GM23338 (cell line): ENCODE data around the gene ATP9A. TPM values are rescaled to one million over a fixed set of nuclear protein-coding genes. Genes with fewer than 3 reads are reported as not detected.

Source experiments
- ATAC-seq: fragments of 200-7000 bp; cut with Tn5 transposase; 3 replicates; pipeline ENCODE4 v1.9.1; 2020
- DNase-seq: peaks from one replicate; pipeline ENCODE4 v3.0.0-alpha.2; 2015; ENCODE audit warnings: low spot score
- H2AFZ ChIP-seq: fragments of 200-600 bp; sonication (generic); 2 replicates; pipeline ENCODE4 v1.8.0; 2016; ENCODE audit warnings: antibody characterized with exemption, mild to moderate bottlenecking, moderate library complexity
- H3F3A ChIP-seq: fragments of 200-600 bp; sonication (generic); replicated peaks from 2 replicates; pipeline ENCODE4 v1.8.0; 2017; ENCODE audit warnings: antibody characterized with exemption, mixed run types, low read depth
- H3K27ac ChIP-seq: fragments of 200-600 bp; sonication (generic); 2 replicates; pipeline ENCODE4 v1.6.1; 2016; ENCODE audit warnings: low read depth
- H3K27me3 ChIP-seq: fragments of 200-600 bp; sonication (generic); 2 replicates; pipeline ENCODE4 v1.8.0; 2016; ENCODE audit warnings: mild to moderate bottlenecking, mixed run types, moderate library complexity; ENCODE audit not compliant: insufficient read depth
- H3K36me3 ChIP-seq: fragments of 200-600 bp; sonication (generic); 2 replicates; pipeline ENCODE4 v1.8.0; 2016; ENCODE audit warnings: mild to moderate bottlenecking; ENCODE audit not compliant: insufficient read depth
- H3K4me1 ChIP-seq: fragments of 200-600 bp; sonication (generic); 2 replicates; pipeline ENCODE4 v1.8.0; 2016; ENCODE audit warnings: mild to moderate bottlenecking, moderate library complexity; ENCODE audit not compliant: insufficient read depth
- H3K4me2 ChIP-seq: fragments of 200-600 bp; sonication (generic); 2 replicates; pipeline ENCODE4 v1.7.1; 2017; ENCODE audit warnings: mixed run types
- H3K4me3 ChIP-seq: fragments of 200-600 bp; sonication (generic); 2 replicates; pipeline ENCODE4 v1.6.1; 2016; ENCODE audit warnings: mixed run types
- H3K79me2 ChIP-seq: fragments of 200-600 bp; sonication (generic); replicated peaks from 2 replicates; pipeline ENCODE4 v1.8.0; 2017; ENCODE audit warnings: mild to moderate bottlenecking; ENCODE audit not compliant: insufficient read depth
- H3K9me2 ChIP-seq: fragments of 200-600 bp; sonication (generic); 2 replicates; pipeline ENCODE4 v1.8.0; 2017; ENCODE audit not compliant: insufficient read depth
- H4K20me1 ChIP-seq: fragments of 200-600 bp; sonication (generic); replicated peaks from 2 replicates; pipeline ENCODE4 v1.8.0; 2017; ENCODE audit warnings: mild to moderate bottlenecking; ENCODE audit not compliant: insufficient read depth
- H3K27ac Mint-ChIP-seq: 2 replicates; pipeline ENCODE4 v1.8.0; 2020; ENCODE audit warnings: inconsistent platforms, mild to moderate bottlenecking, moderate library complexity, mixed read lengths
- H3K27me3 Mint-ChIP-seq: 3 replicates; pipeline ENCODE4 v1.8.0; 2022; ENCODE audit warnings: low read depth, mild to moderate bottlenecking, moderate library complexity, mixed read lengths, inconsistent platforms; ENCODE audit not compliant: insufficient read depth, poor library complexity
- H3K36me3 Mint-ChIP-seq: 3 replicates; pipeline ENCODE4 v1.8.0; 2021; ENCODE audit warnings: low read depth, mild to moderate bottlenecking, inconsistent platforms, moderate library complexity, mixed read lengths
- H3K4me1 Mint-ChIP-seq: 3 replicates; pipeline ENCODE4 v1.8.0; 2020; ENCODE audit warnings: mild to moderate bottlenecking, inconsistent platforms, mixed read lengths
- H3K4me3 Mint-ChIP-seq: 3 replicates; pipeline ENCODE4 v1.8.0; 2021; ENCODE audit warnings: moderate library complexity, mild to moderate bottlenecking, inconsistent platforms, mixed read lengths
- H3K9me3 Mint-ChIP-seq: 3 replicates; pipeline ENCODE4 v1.8.0; 2020; ENCODE audit warnings: moderate library complexity, mild to moderate bottlenecking, inconsistent platforms, mixed read lengths
- EZH2 ChIP-seq: fragments of 200-600 bp; sonication (generic); IDR thresholded peaks from one replicate; pipeline ENCODE4 v1.8.0; 2017; ENCODE audit warnings: antibody characterized with exemption, mild to moderate bottlenecking, low read depth; ENCODE audit not compliant: unreplicated experiment
- JUNB ChIP-seq: IDR thresholded peaks from one replicate; pipeline ENCODE4 v1.6.1; 2016; ENCODE audit warnings: antibody characterized with exemption; ENCODE audit not compliant: unreplicated experiment
- NANOG ChIP-seq: IDR thresholded peaks from 2 replicates; pipeline ENCODE4 v1.6.1; 2016; ENCODE audit warnings: antibody characterized with exemption, borderline replicate concordance
- POLR2AphosphoS5 ChIP-seq: IDR thresholded peaks from 2 replicates; pipeline ENCODE4 v1.6.1; 2016; ENCODE audit warnings: antibody characterized with exemption, low read depth
- STAT1 ChIP-seq: IDR thresholded peaks from one replicate; pipeline ENCODE4 v1.6.1; 2016; ENCODE audit warnings: antibody characterized with exemption; ENCODE audit not compliant: unreplicated experiment
- ZNF114 ChIP-seq: fragments of 250-450 bp; sonication (Bioruptor Pico); IDR thresholded peaks from 2 replicates; pipeline ENCODE4 v1.5.0; 2020; ENCODE audit warnings: mild to moderate bottlenecking, moderate library complexity
- ZNF331 ChIP-seq: fragments of 250-450 bp; sonication (Bioruptor Pico); IDR thresholded peaks from 2 replicates; pipeline ENCODE4 v1.5.0; 2020; ENCODE audit warnings: low read depth, mild to moderate bottlenecking, moderate library complexity
- polyA plus RNA-seq: library from polyadenylated mRNA; unstranded; fragments of >200 nt; fragmentation: Nextera tagmentation; extraction: Ambion mirVana; gene quantifications from 2 replicates; pipeline ENCODE4 v1.2.1, GENCODE V29; 2016
- total RNA-seq: library from RNA; depleted of rRNA; stranded (reverse); fragments of >200 nt; shearing (Covaris generic); gene quantifications from 2 replicates; pipeline ENCODE4 v1.2.3, GENCODE V29; 2014
- TF ChIP-seq, protein P1 (sequence below): IDR thresholded peaks from 2 replicates; pipeline ENCODE4 v1.6.1; 2016; ENCODE audit warnings: antibody characterized with exemption
- TF ChIP-seq, protein P2 (sequence below): fragments of 250-450 bp; sonication (Bioruptor Pico); IDR thresholded peaks from 2 replicates; pipeline ENCODE4 v1.5.0; 2020; ENCODE audit warnings: mild to moderate bottlenecking, moderate library complexity

Gene ATP9A
- total and polyA plus RNA-seq, 2 experiments from 2014 or later: 0.94 to 5.9 TPM

DNA sequence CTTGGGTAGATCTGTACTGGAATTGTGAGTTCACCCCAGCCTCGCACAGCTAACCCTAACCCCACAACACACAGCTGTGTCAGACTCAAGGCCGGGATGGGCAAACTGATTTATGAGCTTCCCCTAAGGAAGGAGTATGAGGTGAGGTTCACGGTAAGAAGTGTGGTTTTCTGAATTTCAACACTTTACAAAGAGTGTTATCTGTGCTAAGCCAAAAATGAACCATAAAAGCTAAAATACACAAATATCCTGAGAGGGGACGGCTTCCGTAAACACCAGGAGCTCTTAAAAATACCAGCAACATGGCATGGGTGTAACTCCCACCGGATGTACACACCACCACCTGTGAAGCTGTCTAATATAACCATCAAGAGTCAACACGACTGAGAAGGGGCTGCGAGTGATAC, 101.2 kb downstream of the ATP9A start (continued):
- TF ChIP-seq, protein P1, sequence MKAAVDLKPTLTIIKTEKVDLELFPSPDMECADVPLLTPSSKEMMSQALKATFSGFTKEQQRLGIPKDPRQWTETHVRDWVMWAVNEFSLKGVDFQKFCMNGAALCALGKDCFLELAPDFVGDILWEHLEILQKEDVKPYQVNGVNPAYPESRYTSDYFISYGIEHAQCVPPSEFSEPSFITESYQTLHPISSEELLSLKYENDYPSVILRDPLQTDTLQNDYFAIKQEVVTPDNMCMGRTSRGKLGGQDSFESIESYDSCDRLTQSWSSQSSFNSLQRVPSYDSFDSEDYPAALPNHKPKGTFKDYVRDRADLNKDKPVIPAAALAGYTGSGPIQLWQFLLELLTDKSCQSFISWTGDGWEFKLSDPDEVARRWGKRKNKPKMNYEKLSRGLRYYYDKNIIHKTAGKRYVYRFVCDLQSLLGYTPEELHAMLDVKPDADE: no peak
- TF ChIP-seq EZH2 (no peak), POLR2AphosphoS5 (no peak), ZNF331 (no peak), NANOG (no peak), ZNF114 (no peak), STAT1 (no peak)
- TF ChIP-seq, protein P2, sequence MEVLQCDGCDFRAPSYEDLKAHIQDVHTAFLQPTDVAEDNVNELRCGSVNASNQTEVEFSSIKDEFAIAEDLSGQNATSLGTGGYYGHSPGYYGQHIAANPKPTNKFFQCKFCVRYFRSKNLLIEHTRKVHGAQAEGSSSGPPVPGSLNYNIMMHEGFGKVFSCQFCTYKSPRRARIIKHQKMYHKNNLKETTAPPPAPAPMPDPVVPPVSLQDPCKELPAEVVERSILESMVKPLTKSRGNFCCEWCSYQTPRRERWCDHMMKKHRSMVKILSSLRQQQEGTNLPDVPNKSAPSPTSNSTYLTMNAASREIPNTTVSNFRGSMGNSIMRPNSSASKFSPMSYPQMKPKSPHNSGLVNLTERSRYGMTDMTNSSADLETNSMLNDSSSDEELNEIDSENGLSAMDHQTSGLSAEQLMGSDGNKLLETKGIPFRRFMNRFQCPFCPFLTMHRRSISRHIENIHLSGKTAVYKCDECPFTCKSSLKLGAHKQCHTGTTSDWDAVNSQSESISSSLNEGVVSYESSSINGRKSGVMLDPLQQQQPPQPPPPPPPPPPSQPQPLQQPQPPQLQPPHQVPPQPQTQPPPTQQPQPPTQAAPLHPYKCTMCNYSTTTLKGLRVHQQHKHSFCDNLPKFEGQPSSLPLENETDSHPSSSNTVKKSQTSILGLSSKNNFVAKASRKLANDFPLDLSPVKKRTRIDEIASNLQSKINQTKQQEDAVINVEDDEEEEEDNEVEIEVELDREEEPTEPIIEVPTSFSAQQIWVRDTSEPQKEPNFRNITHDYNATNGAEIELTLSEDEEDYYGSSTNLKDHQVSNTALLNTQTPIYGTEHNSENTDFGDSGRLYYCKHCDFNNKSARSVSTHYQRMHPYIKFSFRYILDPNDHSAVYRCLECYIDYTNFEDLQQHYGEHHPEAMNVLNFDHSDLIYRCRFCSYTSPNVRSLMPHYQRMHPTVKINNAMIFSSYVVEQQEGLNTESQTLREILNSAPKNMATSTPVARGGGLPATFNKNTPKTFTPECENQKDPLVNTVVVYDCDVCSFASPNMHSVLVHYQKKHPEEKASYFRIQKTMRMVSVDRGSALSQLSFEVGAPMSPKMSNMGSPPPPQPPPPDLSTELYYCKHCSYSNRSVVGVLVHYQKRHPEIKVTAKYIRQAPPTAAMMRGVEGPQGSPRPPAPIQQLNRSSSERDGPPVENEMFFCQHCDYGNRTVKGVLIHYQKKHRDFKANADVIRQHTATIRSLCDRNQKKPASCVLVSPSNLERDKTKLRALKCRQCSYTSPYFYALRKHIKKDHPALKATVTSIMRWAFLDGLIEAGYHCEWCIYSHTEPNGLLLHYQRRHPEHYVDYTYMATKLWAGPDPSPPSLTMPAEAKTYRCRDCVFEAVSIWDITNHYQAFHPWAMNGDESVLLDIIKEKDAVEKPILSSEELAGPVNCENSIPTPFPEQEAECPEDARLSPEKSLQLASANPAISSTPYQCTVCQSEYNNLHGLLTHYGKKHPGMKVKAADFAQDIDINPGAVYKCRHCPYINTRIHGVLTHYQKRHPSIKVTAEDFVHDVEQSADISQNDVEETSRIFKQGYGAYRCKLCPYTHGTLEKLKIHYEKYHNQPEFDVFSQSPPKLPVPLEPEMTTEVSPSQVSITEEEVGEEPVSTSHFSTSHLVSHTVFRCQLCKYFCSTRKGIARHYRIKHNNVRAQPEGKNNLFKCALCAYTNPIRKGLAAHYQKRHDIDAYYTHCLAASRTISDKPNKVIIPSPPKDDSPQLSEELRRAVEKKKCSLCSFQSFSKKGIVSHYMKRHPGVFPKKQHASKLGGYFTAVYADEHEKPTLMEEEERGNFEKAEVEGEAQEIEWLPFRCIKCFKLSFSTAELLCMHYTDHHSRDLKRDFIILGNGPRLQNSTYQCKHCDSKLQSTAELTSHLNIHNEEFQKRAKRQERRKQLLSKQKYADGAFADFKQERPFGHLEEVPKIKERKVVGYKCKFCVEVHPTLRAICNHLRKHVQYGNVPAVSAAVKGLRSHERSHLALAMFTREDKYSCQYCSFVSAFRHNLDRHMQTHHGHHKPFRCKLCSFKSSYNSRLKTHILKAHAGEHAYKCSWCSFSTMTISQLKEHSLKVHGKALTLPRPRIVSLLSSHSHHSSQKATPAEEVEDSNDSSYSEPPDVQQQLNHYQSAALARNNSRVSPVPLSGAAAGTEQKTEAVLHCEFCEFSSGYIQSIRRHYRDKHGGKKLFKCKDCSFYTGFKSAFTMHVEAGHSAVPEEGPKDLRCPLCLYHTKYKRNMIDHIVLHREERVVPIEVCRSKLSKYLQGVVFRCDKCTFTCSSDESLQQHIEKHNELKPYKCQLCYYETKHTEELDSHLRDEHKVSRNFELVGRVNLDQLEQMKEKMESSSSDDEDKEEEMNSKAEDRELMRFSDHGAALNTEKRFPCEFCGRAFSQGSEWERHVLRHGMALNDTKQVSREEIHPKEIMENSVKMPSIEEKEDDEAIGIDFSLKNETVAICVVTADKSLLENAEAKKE (CRISPR knock-in tag): no peak

DNA sequence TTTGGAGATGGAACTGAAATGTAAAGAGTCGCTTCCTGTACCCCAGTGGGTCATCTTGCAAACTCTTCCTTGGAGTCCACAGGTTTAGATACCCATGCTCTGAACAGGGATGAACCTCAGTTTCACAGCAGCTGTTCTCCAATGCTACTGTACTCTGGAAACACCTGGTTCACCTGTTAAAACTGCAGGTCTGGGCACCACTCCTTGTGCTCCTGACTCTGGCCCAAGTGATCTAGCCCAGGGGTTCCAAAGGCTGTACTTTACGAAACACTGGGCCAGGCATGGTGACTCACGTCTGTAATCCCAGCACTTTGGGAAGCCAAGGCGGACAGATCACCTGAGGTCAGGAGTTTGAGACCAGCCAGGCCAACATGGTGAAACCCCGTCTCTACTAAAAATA, 102.1 kb downstream of the ATP9A start:
- Histone ChIP-seq H3K27ac (no peak overlapping the region), H2AFZ (no peak overlapping the region), H3K4me3 (no peak overlapping the region), H4K20me1 (no peaks in the 10 kb centered on the region), H3K27me3 (no peaks in the 10 kb centered on the region), H3K79me2 (no peaks in the 10 kb centered on the region), H3K4me2 (no peak overlapping the region), H3K9me2 (no peaks in the 10 kb centered on the region), H3F3A (no peaks in the 10 kb centered on the region), H3K4me1 (peaks cover 5% of the 10 kb centered on the region), H3K36me3 (no peaks in the 10 kb centered on the region)
- peaks cover 6% of the 10 kb centered on the region; the same call in 2 of the 3 replicates for H3K4me1 Mint-ChIP-seq
- no peaks in the 10 kb centered on the region for H3K27me3 Mint-ChIP-seq
- DNase-seq (no peak), ATAC-seq (no peak)
- no peaks in the 10 kb centered on the region; the same call in 2 of the 3 replicates for H3K36me3 Mint-ChIP-seq
- H3K9me3 Mint-ChIP-seq: no peaks in the 10 kb centered on the region
- H3K4me3 Mint-ChIP-seq: no peak overlapping the region
- no peak overlapping the region for H3K27ac Mint-ChIP-seq
- no peak for TF ChIP-seq ZNF331
- TF ChIP-seq, protein P2 (CRISPR knock-in tag): no peak
- TF ChIP-seq JUNB: no peak
